ENCODE measurements around the gene REM2. TPM values are rescaled to one million over a fixed set of nuclear protein-coding genes. Genes with fewer than 3 reads are reported as not detected.
"Not testable (repeated sequence)": the region's sequence is repeated elsewhere in the genome, so short reads cannot be mapped to it uniquely, and the experiment has no call there.

Gene REM2
- polyA plus RNA-seq, 1 of the 3 experiments (the other 2 are of a cell fraction), result 0.26 TPM

DNA sequence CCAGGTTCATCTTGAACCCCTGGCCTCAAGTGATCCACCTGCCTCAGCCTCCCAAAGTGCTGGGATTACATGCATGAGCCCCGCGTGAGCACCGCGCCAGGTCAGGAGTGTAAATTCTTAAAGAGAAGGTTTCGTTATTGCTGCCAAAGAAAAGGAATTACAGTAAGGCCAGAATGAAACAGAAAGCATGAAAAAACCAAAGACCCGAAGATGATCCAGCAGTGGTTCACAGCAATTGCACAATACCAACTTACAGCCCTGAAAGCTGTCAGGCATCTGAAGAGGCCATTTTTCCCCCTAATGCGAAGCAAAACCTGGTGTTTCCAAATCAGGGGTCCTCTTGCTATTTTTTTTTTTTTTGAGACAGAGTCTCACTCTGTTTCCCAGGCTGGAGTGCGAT lies 25.6 kb downstream of the REM2 start:
- DNase-seq, result no peak
- Histone ChIP-seq H3K9me3 (no peaks in the 10 kb centered on the region), H3K4me1 (ENCODE audit: control insufficient read depth in 1 of 2, insufficient read depth in 2 of 2, low read depth in 1 of 2, low read length in 1 of 2) (no peaks in the 10 kb centered on the region), H3K27me3 (ENCODE audit: insufficient read depth) (no peaks in the 10 kb centered on the region), H3K9ac (no peak overlapping the region), H3K36me3 (replicated peaks in 1 of 2; ENCODE audit: control insufficient read depth in 1 of 2, insufficient read depth in 2 of 2, low read length in 1 of 2) (peaks cover 43 to 57% of the 10 kb centered on the region in 2 experiments), H3F3A (replicated peaks; ENCODE audit: insufficient read depth) (peaks cover 5% of the 10 kb centered on the region), H3K4me3 (ENCODE audit: low read depth in 2 of 2, low read length in 1 of 2) (no peak overlapping the region), H4K20me1 (ENCODE audit: insufficient read depth) (no peaks in the 10 kb centered on the region), H3K4me2 (no peak overlapping the region), H2AFZ (ENCODE audit: low read depth) (no peak overlapping the region), H3K79me2 (ENCODE audit: insufficient read depth) (peaks cover 44% of the 10 kb centered on the region), H3K27ac (ENCODE audit: low read depth in 2 of 2, low read length in 1 of 2) (no peak overlapping the region), H3K9me2 (no peaks in the 10 kb centered on the region)
- WGBS (ENCODE audit: low lambda C conversion rate), result 92% methylated on average over 8 of the region's 8 CpGs
- ChIA-PET POLR2A (interaction anchor here (0.6 kb wide), 1 partner anchor 11 kb away, joined by 3 read pairs; the partner anchor contains the start of gene RBM23), CTCF (no interaction called here)
- no peak for TF ChIP-seq POLR2AphosphoS5 (IDR thresholded peaks at IDR 0.05; ENCODE audit: low read depth, low read length)
- TF ChIP-seq, protein P1, sequence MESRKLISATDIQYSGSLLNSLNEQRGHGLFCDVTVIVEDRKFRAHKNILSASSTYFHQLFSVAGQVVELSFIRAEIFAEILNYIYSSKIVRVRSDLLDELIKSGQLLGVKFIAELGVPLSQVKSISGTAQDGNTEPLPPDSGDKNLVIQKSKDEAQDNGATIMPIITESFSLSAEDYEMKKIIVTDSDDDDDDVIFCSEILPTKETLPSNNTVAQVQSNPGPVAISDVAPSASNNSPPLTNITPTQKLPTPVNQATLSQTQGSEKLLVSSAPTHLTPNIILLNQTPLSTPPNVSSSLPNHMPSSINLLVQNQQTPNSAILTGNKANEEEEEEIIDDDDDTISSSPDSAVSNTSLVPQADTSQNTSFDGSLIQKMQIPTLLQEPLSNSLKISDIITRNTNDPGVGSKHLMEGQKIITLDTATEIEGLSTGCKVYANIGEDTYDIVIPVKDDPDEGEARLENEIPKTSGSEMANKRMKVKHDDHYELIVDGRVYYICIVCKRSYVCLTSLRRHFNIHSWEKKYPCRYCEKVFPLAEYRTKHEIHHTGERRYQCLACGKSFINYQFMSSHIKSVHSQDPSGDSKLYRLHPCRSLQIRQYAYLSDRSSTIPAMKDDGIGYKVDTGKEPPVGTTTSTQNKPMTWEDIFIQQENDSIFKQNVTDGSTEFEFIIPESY (IDR thresholded peaks at IDR 0.05; ENCODE audit: borderline replicate concordance, low read depth), result no peak
- no peak for TF ChIP-seq GATA2 (CRISPR knock-in tag; IDR thresholded peaks at IDR 0.05)
- TF ChIP-seq ELF1 (IDR thresholded peaks at IDR 0.05), result no peak
- no peak for TF ChIP-seq RAD21 (IDR thresholded peaks at IDR 0.05; ENCODE audit: low read length)
- no peak for TF ChIP-seq NRF1 (IDR thresholded peaks at IDR 0.05; ENCODE audit: low read depth, low read length)

DNA sequence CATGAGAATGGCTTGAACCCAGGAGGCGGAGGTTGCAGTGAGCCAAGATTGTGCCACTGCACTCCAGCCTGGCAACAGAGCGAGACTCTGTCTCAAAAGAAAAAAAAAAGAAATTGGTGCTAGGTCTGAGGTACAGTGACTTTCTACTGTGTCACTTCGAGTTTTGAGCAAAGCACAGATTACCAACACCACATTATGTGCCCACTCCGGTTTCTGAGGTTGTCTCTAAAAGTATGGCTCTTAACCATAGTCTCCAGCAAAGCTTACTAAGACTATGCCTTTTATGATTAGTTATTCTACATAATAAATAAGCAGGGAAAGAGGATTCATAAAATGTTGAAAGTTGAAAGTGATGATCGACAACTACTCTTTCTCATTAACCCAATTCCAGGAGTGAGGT lies 27.9 kb downstream of the REM2 start:
- 87% methylated on average over 5 of the region's 5 CpGs for WGBS (ENCODE audit: low lambda C conversion rate)
- Histone ChIP-seq H3K36me3 (replicated peaks in 1 of 2; ENCODE audit: control insufficient read depth in 1 of 2, insufficient read depth in 2 of 2, low read length in 1 of 2) (peaks cover 21 to 37% of the 10 kb centered on the region in 2 experiments), H3K4me3 (ENCODE audit: low read depth in 2 of 2, low read length in 1 of 2) (no peak overlapping the region), H2AFZ (ENCODE audit: low read depth) (no peak overlapping the region), H3F3A (replicated peaks; ENCODE audit: insufficient read depth) (peaks cover 5% of the 10 kb centered on the region), H3K9me2 (no peaks in the 10 kb centered on the region), H3K4me1 (ENCODE audit: control insufficient read depth in 1 of 2, insufficient read depth in 2 of 2, low read depth in 1 of 2, low read length in 1 of 2) (no peaks in the 10 kb centered on the region), H3K9ac (no peak overlapping the region), H3K4me2 (no peak overlapping the region), H3K9me3 (no peaks in the 10 kb centered on the region), H3K79me2 (ENCODE audit: insufficient read depth) (peaks cover 67% of the 10 kb centered on the region), H3K27me3 (ENCODE audit: insufficient read depth) (no peaks in the 10 kb centered on the region), H4K20me1 (ENCODE audit: insufficient read depth) (no peaks in the 10 kb centered on the region), H3K27ac (ENCODE audit: low read depth in 2 of 2, low read length in 1 of 2) (no peak overlapping the region)
- ChIA-PET POLR2A (no interaction called here), CTCF (interaction anchor here (2.3 kb wide), 1 partner anchor 11 kb away, joined by 10 read pairs; no protein-coding TSS in a partner anchor)
- DNase-seq, result no peak
- TF ChIP-seq RFX5 (IDR thresholded peaks at IDR 0.05; ENCODE audit: low read length) (no peak), POLR2AphosphoS5 (IDR thresholded peaks at IDR 0.05; ENCODE audit: low read depth, low read length) (no peak), JUND (IDR thresholded peaks at IDR 0.05) (no peak), USF1 (IDR thresholded peaks at IDR 0.05; ENCODE audit: borderline replicate concordance, low read depth) (no peak), RAD21 (IDR thresholded peaks at IDR 0.05; ENCODE audit: low read length) (no peak), FOXJ3 (CRISPR knock-in tag; IDR thresholded peaks at IDR 0.05) (no peak), NFIC (IDR thresholded peaks at IDR 0.05; ENCODE audit: borderline replicate concordance) (no peak), SMC3 (IDR thresholded peaks at IDR 0.05; ENCODE audit: low read depth, low read length) (no peak)

DNA sequence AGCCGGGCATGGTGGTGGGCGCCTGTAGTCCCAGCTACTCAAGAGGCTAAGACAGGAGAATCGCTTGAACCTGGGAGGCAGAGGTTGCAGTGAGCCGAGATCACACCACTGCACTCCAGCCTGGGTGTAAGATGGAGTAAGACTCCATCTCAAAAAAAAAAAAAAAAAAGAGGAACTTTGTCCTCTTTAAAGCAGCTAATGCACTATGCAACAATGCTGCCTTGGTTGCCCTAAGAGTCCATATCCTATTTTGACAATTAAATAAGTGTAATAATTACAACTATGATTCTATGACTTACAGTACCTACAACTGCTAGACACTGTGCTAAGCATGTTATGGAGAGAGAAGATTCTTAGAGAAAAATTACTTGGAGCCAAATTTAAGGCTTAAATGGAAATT lies 31.8 kb downstream of the REM2 start:
- H3K27me3 ChIP-seq (ENCODE audit: insufficient read depth); H3K9ac ChIP-seq; H3K27ac ChIP-seq (ENCODE audit: low read depth in 2 of 2, low read length in 1 of 2); H2AFZ ChIP-seq (ENCODE audit: low read depth); H3K9me3 ChIP-seq; H3F3A ChIP-seq (replicated peaks; ENCODE audit: insufficient read depth); H3K4me3 ChIP-seq (ENCODE audit: low read depth in 2 of 2, low read length in 1 of 2); H3K4me1 ChIP-seq (ENCODE audit: control insufficient read depth in 1 of 2, insufficient read depth in 2 of 2, low read depth in 1 of 2, low read length in 1 of 2); DNase-seq; POLR2A ChIA-PET; H3K4me2 ChIP-seq; H4K20me1 ChIP-seq (ENCODE audit: insufficient read depth); H3K9me2 ChIP-seq: not testable (repeated sequence)
- WGBS (ENCODE audit: low lambda C conversion rate), result 100% methylated on average over 4 of the region's 4 CpGs
- peaks cover 2 to 23% of the 10 kb centered on the region in 2 experiments for H3K36me3 ChIP-seq (replicated peaks in 1 of 2; ENCODE audit: control insufficient read depth in 1 of 2, insufficient read depth in 2 of 2, low read length in 1 of 2)
- CTCF ChIA-PET, result interaction anchor here (1.5 to 6.8 kb wide), 3 partner anchors 14 to 92 kb away, joined by 3 to 34 read pairs (median 6); no protein-coding TSS in a partner anchor
- peaks cover 87% of the 10 kb centered on the region for H3K79me2 ChIP-seq (ENCODE audit: insufficient read depth)
